SK-N-MC (cell line): ENCODE measurements around the gene POLRMT.

Source experiments
- EZH2 ChIP-seq: fragments of 200-600 bp; sonication (generic); IDR thresholded peaks from one replicate; pipeline ENCODE4 v1.6.1; 2017; ENCODE audit warnings: antibody characterized with exemption
- POLR2AphosphoS5 ChIP-seq: IDR thresholded peaks from 2 replicates; pipeline ENCODE4 v1.6.1; 2012; ENCODE audit warnings: mild to moderate bottlenecking, low read depth, low read length, borderline replicate concordance

DNA sequence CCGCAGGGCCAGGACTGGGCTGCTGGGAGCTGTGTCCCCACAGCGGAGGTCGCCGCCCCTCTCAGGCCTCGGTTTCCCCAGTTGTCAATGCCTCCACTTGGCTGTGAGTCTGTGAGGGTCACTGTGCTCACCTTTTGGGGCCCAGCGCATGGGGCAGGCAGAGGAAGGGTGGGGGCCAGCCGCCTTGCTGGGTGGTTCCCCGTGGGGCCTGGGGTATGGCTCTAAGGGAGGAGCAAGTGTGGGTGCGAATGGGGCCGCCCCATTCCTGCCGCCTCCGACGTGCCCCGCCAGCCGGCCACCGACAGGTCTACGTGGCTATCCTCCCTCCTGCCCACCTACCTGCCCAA, 5.5 kb upstream of the POLRMT start:
- no peak for TF ChIP-seq EZH2
- no peak for TF ChIP-seq POLR2AphosphoS5
